Suppressor macrophage (primary cell): Measurements from ENCODE around the gene EFTUD2.

Source experiments
- DNase-seq, 4 experiments: peaks; one replicate each; pipeline ENCODE4 v3.0.0-alpha.2; 2020 to 2022

Gene EFTUD2

DNA sequence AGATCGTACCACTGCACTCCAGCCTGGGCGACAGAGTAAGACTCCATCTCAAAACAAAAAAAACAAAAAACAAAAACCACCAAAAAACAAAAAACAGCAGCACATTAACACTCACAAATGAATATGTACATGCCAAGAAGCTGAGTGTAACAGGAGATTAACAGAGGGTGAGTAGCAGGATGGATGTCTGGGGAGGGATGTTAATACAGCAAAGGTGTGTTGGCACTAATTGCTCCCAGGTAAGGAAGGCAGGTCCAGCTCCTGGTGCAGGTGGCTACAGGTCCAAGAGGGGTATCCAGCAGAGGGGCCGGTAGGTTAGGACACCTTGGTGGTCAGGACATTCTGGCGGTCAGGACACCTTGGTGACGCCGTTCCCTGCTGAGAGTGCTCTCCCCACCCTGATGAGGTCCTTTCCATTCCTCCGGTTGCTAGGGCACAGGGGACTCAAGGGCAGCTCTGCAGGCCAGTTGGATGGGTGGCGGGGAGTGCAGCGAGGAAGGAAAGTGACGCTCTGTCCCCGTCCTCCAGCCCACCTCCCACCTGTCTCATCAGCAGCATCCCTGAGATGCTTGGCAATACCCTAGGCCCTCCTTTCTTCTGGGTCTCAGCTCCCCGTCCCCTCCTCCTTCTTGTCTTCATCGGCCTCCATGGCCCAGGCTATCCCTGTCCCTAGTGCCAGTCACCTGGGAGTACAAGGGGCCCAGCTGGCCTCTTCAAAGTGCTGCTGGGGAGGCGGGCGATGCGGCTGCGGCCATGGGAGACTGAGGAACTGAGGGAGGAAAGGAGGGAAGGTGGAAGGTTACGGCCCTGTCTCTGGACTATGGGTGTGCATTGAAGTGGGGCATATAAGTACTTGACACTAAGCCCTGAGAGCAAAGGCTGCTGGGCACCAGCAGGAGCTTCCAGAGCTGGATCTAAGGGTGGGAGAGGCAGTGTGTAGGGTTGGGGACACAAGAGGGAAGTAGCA is 26.8 kb upstream of the EFTUD2 start:
- no peak for DNase-seq

DNA sequence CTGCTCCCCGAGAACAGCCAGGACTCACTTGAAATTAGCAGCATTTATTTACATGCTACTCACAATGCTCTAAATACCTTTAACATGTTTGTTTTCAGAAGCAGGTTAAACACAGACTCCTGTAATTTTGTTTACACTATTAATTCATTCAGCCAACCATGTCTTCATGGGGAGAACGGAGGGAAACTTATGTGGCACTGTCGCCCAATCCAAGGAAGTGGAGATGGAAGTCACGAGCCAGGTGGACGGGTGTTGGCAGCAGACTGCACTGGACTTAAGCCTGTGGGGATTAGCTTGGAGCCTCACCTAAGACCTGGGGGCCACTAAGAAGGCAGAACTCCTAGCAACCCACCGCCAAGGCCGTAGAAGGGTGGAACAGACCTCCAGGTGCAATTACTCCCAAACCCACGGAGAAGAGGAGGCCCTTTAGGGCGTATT is 24.9 kb upstream of the EFTUD2 start:
- DNase-seq: no peak

DNA sequence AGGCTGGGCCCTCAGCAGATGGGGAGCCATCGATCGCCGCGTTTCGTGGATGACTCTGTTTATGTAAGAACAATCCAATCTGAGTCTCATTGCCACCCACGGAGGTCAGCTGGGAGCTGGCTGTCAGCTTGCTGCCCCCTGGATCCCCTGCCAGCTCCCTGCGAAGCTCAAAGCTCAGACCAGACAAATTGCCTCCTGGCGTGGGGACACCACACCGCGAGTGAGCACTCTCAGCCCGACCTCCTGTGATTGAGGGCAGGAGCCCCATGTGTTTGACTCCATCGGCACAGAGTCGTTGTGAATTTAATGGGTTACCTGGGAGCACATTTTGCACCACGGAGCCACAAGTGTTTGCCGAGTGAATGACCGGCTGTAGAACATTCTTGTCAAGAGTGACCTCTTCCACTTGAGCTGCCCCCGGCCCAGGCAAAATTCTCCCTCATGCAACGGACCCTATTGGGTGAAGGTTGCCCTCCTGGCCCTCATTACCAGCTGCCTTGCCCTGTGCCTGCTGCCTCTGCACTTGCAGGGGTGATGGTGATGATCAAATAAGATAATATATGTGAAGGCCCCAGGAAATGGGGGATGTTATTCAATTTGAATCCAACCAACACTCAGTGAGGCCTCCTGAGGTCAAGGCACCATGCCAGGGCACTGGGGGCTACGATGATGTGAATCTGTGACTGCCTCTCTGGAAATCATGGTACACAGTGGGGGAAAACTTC is 23.7 kb upstream of the EFTUD2 start:
- no peak for DNase-seq

DNA sequence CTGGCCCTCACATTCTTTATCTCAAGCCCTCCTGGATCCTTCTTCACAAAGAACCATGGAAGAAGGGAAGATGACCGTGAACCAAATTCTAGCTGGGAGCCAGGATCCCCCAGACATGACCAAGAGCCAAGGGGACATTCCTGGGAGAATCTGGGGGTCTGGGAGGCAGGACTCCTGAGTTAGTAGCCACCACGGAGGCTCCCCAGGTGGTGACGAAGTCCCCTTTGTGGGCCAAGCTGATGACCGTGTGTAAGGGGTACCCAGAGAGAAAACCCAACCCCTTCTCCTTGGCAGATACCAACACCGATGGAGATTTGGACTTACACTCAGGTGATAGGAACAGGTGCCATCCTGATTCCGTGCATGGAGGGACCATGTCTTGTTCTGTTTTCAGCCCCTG is 22.9 kb upstream of the EFTUD2 start:
- DNase-seq: no peak

DNA sequence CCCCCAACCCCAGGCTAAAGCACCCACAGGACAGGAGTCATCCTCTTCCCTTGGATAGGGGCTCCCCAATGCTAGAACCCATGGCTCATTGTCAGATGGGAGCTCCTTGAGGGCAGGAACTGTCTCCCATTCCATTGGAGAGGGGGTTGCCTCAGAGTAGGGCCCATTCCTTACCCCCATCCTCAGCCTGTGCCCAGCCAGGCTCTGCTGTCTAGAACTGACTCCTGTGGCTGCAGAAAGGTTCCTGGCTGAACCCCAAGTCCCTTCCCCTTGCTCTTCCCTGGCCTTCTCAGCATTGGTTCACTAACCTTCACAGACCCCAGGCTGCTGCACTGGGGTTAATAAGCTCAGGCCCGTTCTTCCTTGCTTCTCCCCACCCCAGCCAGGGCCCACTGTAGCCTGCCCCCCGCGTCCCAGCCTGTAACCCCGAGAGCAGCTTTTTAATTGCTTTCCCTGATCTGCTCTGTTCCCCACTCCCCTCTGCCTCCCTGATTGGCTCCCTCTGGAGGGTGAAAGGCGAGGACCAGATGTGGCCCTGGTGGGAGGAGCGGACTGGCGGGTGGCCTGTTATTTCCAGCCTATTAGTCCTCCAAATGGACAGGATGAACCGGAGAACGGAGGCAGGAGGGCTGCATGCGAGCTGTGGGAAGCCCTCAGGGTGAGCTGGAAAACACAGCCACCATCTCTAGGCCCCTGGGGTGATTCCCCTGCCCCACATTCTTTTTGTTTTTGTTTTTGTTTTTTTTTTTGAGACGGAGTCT is 22.1 kb upstream of the EFTUD2 start:
- DNase-seq: no peak

DNA sequence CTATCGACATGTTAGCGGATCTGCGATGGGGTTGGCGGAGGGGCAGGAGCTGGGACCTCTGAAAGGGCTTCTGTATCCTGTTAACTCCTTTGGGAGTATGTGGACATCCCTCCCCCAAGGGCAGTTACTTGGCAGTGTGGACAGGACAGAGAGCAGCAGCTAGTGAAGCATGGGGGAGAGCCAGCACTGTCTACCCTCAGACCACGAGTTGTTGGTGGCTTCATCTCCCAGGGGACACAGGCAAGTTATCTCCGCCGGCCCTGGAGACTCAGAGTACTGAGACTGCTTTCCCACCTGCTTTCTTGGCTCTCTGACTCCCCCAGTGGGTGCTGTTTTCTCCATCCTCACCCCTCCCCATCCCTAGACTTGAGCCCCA is 21.3 kb upstream of the EFTUD2 start:
- DNase-seq: no peak

DNA sequence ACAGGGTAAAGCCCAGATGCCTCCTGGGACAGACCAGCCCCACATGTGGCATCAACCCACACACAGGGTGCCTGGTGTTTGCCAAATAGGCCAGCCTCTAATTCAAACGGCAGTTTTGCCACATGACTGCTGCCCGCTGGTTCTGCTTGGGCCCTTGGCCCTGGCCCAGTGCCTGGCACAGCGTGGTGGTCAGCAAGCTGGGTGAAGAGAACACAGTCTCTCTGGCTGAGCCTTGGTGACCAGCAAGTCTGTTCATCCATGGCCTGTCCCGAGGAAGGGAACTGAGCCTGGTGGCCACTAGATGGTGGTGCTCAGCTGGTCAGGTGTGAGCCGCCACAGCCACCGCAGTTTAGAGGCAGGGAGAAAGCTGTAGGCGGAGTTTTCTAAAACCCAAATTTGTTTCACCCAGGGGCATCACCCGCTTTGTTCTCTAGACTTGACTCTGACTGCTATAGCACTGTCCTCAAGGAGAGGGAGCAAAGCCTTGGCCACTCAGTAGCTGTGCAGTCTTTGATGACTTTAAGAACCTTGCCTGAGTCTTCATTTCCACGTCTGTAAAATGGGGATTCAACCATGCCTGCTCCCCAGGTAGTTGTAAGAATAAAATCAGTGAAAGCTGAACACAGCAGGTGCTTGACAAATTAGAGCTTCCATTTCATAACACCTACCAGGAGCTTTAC is 20.8 kb upstream of the EFTUD2 start:
- DNase-seq: peak; percentile 74 to 86 (median 83)

DNA sequence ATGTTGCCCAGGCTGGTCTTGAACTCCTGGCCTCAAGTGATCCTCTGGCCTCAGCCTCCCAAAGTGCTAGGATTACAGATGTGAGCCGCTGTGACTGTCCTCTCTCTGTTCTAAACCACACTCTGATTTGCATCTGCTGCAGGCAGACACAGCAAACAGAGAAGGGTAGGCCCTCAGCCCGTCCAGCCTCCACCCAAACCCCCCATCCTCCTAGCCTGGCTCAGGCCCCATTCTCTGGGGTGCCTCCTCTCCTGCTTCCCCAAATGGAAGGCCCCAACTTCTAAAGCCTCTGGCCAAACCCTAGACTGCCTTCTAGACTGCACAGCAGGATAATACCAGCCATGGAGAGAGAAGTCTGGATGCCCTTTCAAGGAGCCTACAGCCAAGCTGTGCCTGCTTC is 20.2 kb upstream of the EFTUD2 start:
- DNase-seq: no peak

DNA sequence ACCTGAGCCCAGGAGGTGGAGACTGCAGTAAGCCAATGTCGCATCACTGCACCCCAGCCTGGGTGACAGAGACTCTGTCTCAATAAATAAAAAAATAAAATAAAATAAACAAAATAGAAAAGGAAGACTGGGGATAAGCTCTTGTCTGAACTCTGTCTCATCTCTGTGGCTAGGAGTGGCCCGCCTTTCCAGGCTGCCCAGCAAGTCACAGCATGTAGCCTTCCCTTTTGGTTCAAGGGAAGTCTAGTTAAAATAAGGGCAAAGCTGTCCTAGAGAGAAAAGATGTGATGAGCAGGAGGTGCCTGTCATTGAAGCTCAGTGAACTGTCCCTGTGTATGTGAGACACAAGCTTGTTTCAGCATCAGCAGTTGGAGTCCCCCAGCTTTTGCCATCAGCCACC is 18.8 kb upstream of the EFTUD2 start:
- DNase-seq: no peak

DNA sequence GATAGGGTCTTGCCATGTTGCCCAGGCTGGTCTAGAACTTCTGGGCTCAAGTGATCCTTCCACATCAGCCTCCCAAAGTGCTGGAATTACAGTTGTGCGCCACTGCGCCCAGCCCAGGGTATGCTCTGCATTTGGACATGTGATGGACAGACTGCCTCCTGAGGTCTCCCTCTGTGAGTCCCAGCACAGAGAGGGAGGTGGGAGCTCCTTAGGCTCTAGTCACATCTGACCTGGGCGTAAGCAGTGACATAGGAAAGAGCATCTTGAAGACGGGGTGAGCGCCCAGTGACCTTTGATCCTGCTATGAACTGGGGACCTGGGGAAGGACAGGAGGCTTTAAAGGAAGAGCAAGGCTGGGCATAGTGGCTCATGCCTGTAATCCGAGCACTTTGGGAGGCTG is 18.2 kb upstream of the EFTUD2 start:
- no peak for DNase-seq

DNA sequence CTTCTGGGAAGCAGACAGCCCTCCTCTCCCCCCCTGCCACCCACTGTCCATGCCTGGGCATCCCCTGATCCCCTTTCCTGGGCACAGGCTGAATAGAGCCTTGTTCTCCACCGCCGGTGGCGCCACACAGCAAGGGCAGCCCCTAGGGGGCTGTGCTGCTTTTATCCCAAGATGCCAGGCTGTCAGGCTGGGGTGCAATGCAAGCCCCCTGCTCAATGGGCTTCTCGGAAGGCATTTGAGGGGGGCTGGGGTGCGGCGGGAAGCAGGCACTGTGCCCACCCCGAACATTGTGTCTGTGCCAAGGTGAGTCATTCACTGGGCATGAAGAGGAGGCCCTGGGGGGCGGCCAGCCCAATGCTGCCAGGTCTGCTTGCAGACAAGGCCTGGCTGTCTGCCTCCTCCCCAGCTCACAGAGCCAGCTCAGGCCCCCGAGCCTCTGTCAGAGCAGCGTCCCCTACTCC is 17.6 kb upstream of the EFTUD2 start:
- DNase-seq: no peak

DNA sequence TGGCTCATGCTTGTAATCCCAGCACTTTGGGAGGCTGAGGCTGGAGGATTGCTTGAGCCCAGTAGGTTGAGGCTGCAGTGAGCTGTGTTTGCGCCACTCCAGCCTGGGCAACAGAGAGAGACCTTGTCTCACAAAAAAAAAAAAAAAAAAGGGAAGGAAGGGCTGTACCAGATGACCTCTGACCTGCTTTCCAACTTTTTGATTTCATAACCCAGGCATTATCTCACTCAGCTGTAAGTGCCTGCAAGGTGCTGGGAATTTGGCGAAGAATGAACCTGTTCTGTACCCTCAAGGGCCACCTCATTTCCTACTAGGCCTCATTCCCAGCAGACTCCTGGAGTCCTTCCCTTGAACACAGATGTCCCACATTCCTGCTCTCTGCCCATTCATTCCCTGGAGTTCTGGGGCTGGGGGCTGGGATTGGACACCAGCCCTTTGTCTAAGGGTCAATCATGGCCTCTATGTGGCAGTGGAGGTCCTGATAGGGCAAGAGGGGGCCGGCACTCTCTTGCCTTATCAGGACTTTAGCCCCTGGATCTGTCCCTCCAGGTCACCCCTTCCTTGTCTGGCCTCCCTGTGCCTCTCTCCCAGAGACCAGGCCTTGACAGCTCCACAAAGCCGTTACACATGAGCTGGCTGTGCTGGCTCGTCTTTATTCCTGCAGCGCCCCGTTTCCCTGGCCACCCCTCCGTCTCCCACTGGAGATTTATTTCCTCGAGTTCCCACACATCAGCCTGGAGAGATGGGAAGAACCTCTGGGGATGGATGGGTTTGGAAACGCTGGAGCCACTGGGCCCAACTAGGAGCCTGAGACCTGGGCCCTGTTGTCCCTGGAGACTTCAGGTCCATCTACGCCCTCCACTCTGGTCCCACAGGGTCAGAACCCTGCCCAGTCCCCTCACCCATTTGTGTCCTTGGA is 16.9 kb upstream of the EFTUD2 start:
- DNase-seq: peak; percentile 47 to 75 (median 70)

DNA sequence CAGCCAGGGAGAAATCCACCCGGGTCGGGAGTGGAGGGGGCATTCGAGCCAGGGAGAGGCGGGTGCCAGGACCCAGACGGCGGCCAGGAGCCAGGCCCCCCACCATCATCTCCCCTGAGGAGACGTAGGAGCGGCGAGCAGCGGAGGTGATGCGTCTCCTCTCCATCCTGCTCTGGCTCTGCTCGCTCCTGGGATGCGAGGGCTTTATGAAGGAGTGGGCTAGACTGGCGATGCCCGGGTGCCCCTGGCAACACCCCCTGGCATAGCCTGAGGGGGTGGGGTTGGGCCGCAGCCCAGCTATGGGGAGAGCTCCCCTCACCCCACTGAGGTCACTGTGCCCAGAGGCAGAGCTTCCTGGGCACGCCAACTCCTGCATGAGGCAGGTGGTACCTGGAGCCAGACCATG is 16.1 kb upstream of the EFTUD2 start, which contains the start of gene GFAP:
GFAP (minus strand) TSS at position 180 of the 406 bp plus-strand sequence; CDS start at position 166, 14 bp downstream.
- no peak for DNase-seq

DNA sequence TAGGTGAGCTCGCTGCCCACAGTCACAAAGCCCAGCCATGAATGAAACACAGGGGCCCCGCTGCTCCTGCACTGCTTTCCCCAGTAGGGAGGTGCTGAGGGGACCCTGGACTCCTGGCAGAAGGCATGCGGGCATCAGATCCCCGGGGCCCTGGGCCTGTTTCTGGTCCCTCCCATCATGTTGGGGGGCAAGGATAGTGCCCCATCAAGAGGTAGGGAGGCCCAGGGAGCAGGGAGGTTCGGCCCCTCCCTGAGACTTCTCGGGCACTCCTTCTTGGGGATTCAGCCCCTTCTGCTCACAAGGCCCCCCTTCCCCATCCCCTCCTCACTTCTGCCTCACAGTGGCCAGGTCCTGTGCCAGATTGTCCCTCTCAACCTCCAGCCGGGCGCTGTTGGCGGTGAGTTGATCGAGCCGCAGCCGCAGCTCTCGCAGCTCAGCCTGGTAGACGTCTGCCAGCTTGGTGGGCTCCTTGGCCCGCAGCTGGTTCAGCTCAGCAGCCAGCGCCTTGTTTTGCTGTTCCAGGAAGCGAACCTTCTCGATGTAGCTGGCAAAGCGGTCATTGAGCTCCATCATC is 15.5 kb upstream of the EFTUD2 start:
- DNase-seq: no peak

DNA sequence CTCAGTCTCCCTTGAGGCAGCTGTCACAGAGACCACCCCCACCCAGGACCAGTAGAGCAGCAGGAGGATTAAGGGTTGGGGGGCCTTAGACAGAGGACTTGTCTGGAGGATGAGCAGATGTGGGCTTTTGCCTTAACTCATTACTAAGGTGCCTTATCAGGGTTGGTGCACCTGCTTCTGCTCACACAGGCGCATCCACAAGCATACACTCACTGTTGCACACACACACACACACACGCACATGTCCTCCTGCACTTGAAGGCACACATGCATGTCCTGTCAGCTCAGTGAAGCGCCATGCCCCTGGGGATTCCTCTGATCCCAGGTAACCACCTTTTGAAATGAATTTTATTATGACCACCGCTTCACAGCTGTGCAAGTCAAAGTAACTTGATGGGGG is 14.9 kb upstream of the EFTUD2 start:
- DNase-seq: no peak

DNA sequence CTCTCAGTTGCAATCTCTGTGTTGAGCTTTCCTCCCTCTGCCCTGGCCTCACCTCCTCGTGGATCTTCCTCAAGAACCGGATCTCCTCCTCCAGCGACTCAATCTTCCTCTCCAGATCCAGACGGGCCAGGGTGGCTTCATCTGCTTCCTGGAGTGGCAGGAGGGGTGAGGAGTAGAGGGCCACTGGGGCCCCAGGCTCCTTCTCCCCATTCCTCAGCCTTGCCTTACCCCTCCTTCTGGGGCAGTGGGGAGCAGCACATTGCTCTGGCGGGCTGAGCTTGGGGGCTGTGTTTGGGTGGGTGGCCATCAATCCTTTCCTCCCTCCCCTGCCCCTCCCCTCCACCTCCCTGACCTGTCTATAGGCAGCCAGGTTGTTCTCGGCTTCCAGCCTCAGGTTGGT is 14.4 kb upstream of the EFTUD2 start:
- DNase-seq: no peak

DNA sequence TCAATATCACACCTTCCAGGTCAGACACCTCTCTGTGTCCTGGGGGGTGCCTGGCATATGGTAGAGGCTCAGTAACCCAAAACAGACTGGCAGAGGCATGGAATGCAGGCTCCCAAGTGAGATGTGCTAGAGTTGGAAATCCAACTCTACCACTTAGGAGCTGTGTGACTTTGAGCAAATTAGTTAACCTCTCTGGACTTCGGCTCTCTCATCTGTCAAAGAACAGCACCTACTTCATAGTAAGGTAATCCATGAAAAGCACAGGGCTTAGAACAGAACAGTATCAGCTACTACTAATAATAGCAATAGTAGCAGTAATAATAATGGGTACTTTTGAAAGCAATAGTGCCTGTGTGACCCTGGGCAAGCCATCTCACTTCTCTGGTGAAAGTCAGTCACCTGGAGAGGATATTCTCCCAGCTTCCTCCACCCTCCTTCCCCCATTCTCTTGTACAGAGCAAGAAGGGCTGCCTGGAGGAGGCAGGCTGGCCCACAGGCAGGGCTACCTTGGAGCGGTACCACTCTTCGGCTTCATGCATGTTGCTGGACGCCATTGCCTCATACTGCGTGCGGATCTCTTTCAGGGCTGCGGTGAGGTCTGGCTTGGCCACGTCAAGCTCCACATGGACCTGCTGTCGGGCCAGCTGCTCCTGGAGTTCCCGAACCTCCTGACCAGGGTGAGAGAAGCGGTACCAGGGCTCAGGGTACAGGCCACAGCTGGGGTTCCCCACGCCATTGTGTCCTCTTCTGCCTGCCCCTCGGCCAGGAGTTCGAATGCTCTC is 13.7 kb upstream of the EFTUD2 start:
- DNase-seq: no peak

DNA sequence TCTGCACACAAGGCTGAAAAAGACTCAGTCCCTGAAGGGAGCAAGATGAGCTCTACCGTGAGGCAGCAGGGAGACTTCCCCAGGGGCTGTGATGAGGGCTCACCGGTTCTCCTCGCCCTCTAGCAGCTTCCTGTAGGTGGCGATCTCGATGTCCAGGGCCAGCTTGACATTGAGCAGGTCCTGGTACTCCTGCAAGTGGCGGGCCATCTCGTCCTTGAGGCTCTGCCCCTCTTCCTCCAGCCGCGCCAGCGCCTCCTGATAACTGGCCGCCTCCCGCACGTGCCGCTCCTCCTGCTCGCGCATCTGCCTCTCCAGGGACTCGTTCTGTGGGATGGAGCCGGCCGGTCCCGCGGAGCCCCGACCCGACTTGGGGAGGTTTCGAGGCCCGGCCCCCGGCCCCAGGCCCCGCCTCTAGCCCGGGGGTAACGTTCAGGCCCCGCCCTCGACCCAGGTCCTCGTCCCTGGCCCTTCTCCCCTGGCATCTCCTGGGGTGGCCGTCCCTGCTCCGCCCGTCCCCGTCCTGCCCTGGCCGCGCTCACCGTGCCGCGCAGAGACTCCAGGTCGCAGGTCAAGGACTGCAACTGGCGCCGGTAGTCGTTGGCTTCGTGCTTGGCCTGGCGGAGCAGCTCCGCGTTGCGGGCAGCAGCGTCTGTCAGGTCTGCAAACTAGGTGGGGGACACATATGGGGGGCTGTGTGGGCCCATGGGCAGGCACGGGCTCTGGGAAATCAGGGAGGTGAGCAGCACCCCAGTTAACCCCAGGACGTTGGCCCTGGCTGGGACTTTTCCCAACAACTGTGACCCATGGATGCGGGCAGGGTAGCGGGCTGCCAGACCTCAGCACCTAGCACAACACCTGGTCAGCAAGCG is 12.1 kb upstream of the EFTUD2 start:
- DNase-seq: peak; percentile 60 to 74 (median 66)
